ENCODE measurements around the gene NFX1. TPM values are rescaled to one million over a fixed set of nuclear protein-coding genes. Genes with fewer than 3 reads are reported as not detected.
A peak's percentile ranks its signal among the peaks of the same experiment; 100 is the strongest.
"Not testable (repeated sequence)": the region's sequence is repeated elsewhere in the genome, so short reads cannot be mapped to it uniquely, and the experiment has no call there.

NFX1 gene
- total RNA-seq, 1 experiment from 2014 or later: 10.8 TPM

GRCh38 chr9:33295571-33295970 is 5.3 kb downstream of the NFX1 start:
- in situ Hi-C loops (cut with HindIII; ENCODE audit: low pct_unique_long_range_greater_than_20kb, low sequenced_read_pairs): no loop called here
- no peak for DNase-seq (ENCODE audit: low read depth)

GRCh38 chr9:33297432-33297831 is 7.1 kb downstream of the NFX1 start:
- in situ Hi-C loops (cut with HindIII; ENCODE audit: low pct_unique_long_range_greater_than_20kb, low sequenced_read_pairs): no loop called here
- no peak for DNase-seq (ENCODE audit: low read depth)

- in situ Hi-C loops (cut with HindIII; ENCODE audit: low pct_unique_long_range_greater_than_20kb, low sequenced_read_pairs): no loop called here
- no peak for DNase-seq (ENCODE audit: low read depth)
Observed at GRCh38 chr9:33300546-33300945, 10.2 kb downstream of the NFX1 start.

GRCh38 chr9:33304362-33304761 is 14.0 kb downstream of the NFX1 start:
- DNase-seq (ENCODE audit: low read depth): no peak
- in situ Hi-C loops (cut with HindIII; ENCODE audit: low pct_unique_long_range_greater_than_20kb, low sequenced_read_pairs): no loop called here

- no peak for DNase-seq (ENCODE audit: low read depth)
- in situ Hi-C loops (cut with HindIII; ENCODE audit: low pct_unique_long_range_greater_than_20kb, low sequenced_read_pairs): no loop called here
Observed at GRCh38 chr9:33306037-33306436, 15.7 kb downstream of the NFX1 start.

- DNase-seq (ENCODE audit: low read depth): no peak
- in situ Hi-C loops (cut with HindIII; ENCODE audit: low pct_unique_long_range_greater_than_20kb, low sequenced_read_pairs): no loop called here
Observed at GRCh38 chr9:33307067-33307466, 16.8 kb downstream of the NFX1 start.

- in situ Hi-C loops (cut with HindIII; ENCODE audit: low pct_unique_long_range_greater_than_20kb, low sequenced_read_pairs): no loop called here
- no peak for DNase-seq (ENCODE audit: low read depth)
Observed at GRCh38 chr9:33309903-33310302, 19.6 kb downstream of the NFX1 start.

- in situ Hi-C loops (cut with HindIII; ENCODE audit: low pct_unique_long_range_greater_than_20kb, low sequenced_read_pairs): no loop called here
- DNase-seq (ENCODE audit: low read depth): no peak
Observed at GRCh38 chr9:33310748-33311147, 20.4 kb downstream of the NFX1 start.

GRCh38 chr9:33311953-33312352 is 21.6 kb downstream of the NFX1 start:
- DNase-seq (ENCODE audit: low read depth): no peak
- in situ Hi-C loops (cut with HindIII; ENCODE audit: low pct_unique_long_range_greater_than_20kb, low sequenced_read_pairs): no loop called here

GRCh38 chr9:33315371-33315770 is 25.1 kb downstream of the NFX1 start:
- DNase-seq (ENCODE audit: low read depth): no peak

GRCh38 chr9:33317136-33317535 is 26.8 kb downstream of the NFX1 start:
- DNase-seq (ENCODE audit: low read depth); in situ Hi-C loops (cut with HindIII; ENCODE audit: low pct_unique_long_range_greater_than_20kb, low sequenced_read_pairs): not testable (repeated sequence)

More at GRCh38 chr9:33315371-33315770, 25.1 kb downstream of the NFX1 start:
- in situ Hi-C loops (cut with HindIII; ENCODE audit: low pct_unique_long_range_greater_than_20kb, low sequenced_read_pairs): no loop called here

GRCh38 chr9:33318225-33318624 is 27.9 kb downstream of the NFX1 start:
- in situ Hi-C loops (cut with HindIII; ENCODE audit: low pct_unique_long_range_greater_than_20kb, low sequenced_read_pairs): no loop called here
- DNase-seq (ENCODE audit: low read depth): no peak

GRCh38 chr9:33318781-33319180 is 28.5 kb downstream of the NFX1 start:
- in situ Hi-C loops (cut with HindIII; ENCODE audit: low pct_unique_long_range_greater_than_20kb, low sequenced_read_pairs): no loop called here
- no peak for DNase-seq (ENCODE audit: low read depth)

GRCh38 chr9:33320230-33320567 is 29.9 kb downstream of the NFX1 start:
- in situ Hi-C loops (cut with HindIII; ENCODE audit: low pct_unique_long_range_greater_than_20kb, low sequenced_read_pairs): no loop called here

GRCh38 chr9:33320568-33321261 is 30.4 kb downstream of the NFX1 start:
- in situ Hi-C loops (cut with HindIII; ENCODE audit: low pct_unique_long_range_greater_than_20kb, low sequenced_read_pairs): no loop called here

More at GRCh38 chr9:33320230-33320567, 29.9 kb downstream of the NFX1 start:
- no peak for DNase-seq (ENCODE audit: low read depth)

GRCh38 chr9:33329117-33329563 is 38.8 kb downstream of the NFX1 start:
- in situ Hi-C loops (cut with HindIII; ENCODE audit: low pct_unique_long_range_greater_than_20kb, low sequenced_read_pairs): no loop called here
- peak; percentile 98 for DNase-seq (ENCODE audit: low read depth)

More at GRCh38 chr9:33320568-33321261, 30.4 kb downstream of the NFX1 start:
- peak; percentile 74 for DNase-seq (ENCODE audit: low read depth)

GRCh38 chr9:33329979-33330378 is 39.7 kb downstream of the NFX1 start:
- in situ Hi-C loops (cut with HindIII; ENCODE audit: low pct_unique_long_range_greater_than_20kb, low sequenced_read_pairs): no loop called here
- peak; percentile 55 for DNase-seq (ENCODE audit: low read depth)

GRCh38 chr9:33331377-33331891 is 41.1 kb downstream of the NFX1 start:
- in situ Hi-C loops (cut with HindIII; ENCODE audit: low pct_unique_long_range_greater_than_20kb, low sequenced_read_pairs): no loop called here
- DNase-seq (ENCODE audit: low read depth): no peak

- in situ Hi-C loops (cut with HindIII; ENCODE audit: low pct_unique_long_range_greater_than_20kb, low sequenced_read_pairs): no loop called here
- DNase-seq (ENCODE audit: low read depth): no peak
Observed at GRCh38 chr9:33332011-33332410, 41.7 kb downstream of the NFX1 start.

- in situ Hi-C loops (cut with HindIII; ENCODE audit: low pct_unique_long_range_greater_than_20kb, low sequenced_read_pairs); DNase-seq (ENCODE audit: low read depth): not testable (repeated sequence)
Observed at GRCh38 chr9:33332956-33333355, 42.6 kb downstream of the NFX1 start.

Data from Caki2 (cell line).